GM19023 (cell line): ENCODE results near the gene CSF3R.

Experiments used
- ATAC-seq: cut with Tn5 transposase; IDR thresholded peaks from one replicate; pipeline ENCODE4 v1.9.1; 2021; ENCODE audit warnings: mild to moderate bottlenecking, moderate library complexity; ENCODE audit not compliant: unreplicated experiment

The CSF3R gene

GRCh38 chr1:36482724-36483388, at the start of gene CSF3R:
Gene CSF3R, minus strand, starts transcription at chr1:36482913. Its CDS starts 3,417 bp downstream, at chr1:36479496.
- no peak for ATAC-seq

GRCh38 chr1:36531833-36532232, 49.1 kb upstream of the CSF3R start:
- ATAC-seq: no peak

DNA sequence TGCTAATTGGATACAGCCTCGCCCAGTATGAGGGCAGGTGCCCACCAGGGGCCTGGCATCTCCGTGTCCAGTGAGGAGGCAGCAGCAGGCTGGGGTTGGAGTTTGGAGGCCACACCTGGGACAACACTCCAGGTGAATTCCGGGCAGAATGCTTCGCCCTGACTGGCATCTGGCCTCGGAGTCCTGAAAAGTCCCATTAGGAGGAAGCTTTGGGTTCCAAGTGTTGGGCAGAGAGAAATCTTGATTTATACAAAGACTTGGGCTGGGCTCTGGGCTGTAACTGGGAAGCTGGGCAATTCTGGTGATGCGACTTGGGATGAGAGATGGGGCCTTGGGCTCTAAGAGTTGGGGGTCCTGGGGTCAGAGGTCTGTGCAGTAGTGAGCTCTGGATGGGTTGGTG, 48.1 kb upstream of the CSF3R start:
- ATAC-seq: no peak

DNA sequence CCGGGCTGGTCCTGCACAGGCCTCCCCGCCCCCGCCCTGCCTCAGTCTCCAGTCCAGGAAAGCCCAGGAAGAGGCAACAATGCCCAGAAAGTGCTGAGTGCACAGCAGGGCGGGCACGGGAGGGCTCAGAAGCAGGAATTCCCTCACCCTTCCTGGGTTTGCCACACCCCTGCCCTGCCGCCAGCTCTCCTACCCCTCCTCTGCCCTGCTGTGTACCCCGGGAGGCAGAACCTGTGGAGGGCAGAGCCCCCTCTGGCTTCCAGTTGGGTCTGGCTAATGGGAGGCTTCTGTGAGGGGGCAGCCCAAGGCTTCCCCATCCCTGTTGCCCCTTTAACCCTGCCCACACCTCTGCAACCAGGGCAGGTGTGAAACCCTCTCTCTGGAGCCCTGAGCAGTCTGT, 47.5 kb upstream of the CSF3R start:
- ATAC-seq: no peak

DNA sequence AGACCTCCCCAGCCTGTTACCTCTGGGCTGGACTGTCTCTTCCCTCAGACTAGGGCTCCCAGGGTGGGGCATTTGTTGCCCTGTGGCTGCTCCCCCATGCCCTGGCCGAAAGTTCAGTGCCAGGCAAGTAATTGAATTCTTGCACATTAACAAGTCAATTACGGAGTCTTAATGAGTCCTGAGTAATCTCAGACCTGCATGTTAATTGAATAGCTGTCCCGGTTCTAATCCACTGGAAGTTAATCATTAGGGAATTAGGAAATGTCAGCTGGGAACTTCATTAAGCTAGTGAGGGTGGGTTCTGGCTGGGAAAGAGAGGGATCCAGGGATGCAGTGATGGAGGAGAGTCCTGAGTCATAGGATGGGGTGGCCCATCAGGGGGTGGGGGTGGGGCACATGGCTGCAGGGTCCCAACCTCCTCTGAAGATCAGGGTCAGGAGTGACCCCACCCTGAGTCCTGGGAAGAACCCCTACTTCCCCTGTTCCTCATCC, 47.1 kb upstream of the CSF3R start:
- ATAC-seq: no peak

DNA sequence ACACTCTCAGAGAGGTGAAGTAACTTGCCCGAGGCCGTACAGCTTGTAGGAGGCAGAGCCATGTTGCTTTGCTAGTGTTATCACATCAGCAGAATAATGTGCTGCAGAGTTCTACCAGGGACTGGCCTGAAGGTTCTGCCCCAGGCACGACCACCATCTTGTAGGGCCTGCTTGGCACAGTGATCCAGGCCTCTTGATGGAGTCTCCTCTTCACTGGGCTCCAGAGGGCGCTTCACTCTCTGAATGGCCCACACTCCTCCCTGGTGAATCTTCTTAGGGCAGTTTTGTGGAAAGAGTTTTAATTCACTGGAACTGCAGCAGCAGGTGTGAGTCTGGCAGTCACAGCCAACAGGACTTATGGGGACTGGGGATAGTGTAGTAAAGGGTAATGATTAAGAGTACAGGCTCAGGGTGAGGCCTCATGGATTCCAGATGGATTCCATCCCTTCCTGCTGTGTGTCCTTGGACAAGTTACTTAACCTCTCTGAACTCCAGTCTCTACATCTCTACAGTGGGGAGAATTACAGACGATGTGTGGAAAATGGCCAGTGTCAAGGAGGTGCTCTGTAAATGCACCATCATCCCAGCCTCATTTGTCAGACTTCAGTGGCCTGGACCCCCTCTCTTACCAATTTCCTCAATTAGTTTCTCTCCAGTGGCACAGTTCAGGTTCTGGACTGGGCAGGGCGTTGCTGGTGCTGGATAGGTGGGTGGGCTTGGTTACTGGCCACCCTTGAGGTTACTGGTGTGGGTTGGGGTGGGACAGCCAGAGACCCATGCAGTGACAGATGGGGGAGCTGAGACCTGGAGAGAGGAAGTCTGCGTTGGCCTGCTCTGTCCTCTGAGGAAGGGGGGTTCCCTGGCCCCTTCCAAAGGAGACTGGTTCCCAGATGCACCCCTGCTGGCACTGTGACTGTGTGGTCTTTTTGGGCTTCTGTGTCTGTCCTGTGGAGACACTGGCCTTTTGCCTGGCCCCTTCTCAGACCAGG, 45.9 kb upstream of the CSF3R start:
- no peak for ATAC-seq

DNA sequence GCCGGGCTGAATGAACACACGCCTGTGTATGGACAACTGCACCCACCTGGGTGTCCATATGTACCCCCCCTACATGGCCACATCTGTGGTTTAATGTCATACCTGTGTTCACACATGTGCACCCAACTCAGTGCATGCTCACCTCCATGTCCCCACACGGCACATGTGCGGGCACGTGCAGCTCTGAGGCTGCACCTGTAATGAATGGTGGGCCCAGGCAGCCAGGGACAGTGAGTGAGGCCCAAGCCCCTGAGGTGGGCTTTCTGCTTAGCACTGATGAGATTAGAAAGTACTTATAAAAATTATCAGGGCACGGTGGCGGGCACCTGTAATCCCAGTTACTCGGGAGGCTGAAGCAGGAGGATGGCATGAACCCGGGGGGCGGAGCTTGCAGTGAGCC, 42.5 kb upstream of the CSF3R start:
- ATAC-seq: no peak

DNA sequence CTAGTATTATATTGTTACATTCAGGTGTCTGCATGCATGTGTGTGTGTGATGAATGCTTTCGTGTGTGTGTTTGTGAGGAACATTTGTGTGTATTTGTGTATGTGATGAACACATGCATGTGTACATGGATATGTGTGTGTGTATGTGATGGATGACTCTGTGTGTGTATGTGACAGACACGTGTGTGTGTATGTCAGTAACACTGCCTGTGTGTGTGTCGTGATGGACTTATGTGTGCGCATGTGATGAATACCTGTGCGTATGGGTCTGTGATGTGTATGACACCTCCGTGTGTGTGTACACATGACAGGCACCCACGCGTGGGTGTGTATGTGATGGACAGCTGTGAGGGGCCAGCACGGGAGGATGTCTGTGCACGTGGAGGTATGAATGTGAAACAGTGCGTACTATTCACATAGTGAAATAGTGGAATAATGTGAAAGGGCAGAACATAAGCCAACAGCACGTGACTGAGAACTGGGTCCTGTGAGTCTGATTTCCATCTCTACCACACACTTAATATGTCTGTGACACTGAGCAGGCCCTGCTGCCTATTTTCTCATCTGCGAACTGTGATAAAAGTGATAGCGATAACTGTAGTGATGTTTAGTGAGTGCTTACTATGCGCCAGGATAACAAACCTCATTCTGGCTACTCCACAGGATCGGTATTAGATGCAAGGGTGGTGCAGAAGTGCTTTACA, 41.8 kb upstream of the CSF3R start:
- no peak for ATAC-seq

DNA sequence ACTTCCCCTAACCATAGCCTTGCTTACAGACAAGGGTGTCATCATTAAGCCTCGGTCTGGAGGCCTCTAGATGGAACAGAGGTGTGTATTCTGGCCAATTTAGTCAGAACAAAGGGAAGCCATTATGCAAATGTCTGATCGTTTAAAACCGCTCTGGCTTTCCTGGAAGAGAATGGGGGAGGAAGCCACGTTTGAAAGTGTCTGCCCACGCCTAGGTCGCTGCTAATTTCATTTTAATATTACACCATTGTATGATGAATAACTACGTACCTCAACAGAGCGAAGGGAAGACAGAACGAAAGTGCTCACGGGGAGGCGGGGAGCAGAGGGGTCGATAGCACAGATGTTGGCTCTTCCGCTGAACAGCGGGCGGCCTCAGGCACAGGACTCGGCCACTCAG, 41.1 kb upstream of the CSF3R start:
- ATAC-seq: no peak

- ATAC-seq: no peak
These were observed 40.5 kb upstream of the CSF3R start for GRCh38 chr1:36523230-36523495.

GRCh38 chr1:36522461-36523229, 39.9 kb upstream of the CSF3R start:
- ATAC-seq: no peak

DNA sequence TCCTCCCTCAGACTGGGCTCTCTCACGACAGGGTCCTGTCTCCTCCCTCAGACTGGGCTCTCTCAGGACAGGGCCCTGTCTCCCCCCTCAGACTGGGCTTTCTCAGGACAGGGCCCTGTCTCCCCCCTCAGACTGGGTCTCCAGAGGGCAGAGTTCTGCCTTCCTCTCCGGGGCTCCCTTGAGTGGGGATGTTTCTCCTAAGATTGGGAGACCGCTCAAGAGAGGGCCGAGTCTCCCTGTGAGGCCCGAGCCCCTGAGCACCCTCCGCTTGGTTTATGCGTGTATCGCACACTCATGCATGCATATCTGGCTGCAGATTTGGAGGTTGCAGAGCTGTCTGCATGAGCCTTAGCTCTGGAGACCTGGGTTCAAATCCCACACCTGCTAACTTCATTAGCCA, 39.3 kb upstream of the CSF3R start:
- ATAC-seq: no peak

GRCh38 chr1:36520771-36521420, 38.2 kb upstream of the CSF3R start:
- no peak for ATAC-seq

GRCh38 chr1:36520056-36520455, 37.3 kb upstream of the CSF3R start:
- ATAC-seq: no peak

GRCh38 chr1:36517011-36517771, 34.5 kb upstream of the CSF3R start:
- no peak for ATAC-seq

DNA sequence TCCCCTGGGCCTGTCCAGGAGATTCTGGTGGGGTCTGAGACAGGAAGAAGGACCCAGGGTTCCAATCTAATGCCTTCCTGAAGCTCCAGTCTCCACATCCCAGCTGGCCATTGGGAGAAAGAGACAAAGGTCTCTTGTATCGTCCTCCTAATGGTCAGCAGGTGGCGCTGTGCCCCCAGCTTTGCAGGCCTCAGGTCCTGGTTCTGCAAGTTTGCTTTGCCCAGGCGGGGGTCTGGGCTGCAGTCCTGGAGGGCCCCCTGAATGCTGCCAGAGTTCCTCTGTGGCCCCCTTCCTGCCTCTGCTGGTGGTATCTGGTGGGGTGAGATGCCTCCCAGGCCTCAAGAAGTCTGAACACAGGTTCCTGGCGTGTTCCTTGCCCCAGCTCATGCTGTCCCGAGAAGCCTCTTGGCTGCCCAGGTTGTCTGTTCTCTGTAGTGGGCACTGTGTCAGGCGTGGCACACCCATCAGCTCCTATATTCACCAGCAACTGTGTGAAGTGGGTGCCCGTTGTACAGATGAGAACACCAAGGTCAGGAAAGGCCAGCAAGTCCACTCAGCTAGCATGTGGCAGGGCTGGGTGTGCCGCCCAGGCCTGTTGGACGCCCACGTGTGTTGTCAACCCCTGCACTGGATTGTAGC, 33.8 kb upstream of the CSF3R start:
- ATAC-seq: no peak

- no peak for ATAC-seq
These were observed 32.8 kb upstream of the CSF3R start for GRCh38 chr1:36515315-36516138.

DNA sequence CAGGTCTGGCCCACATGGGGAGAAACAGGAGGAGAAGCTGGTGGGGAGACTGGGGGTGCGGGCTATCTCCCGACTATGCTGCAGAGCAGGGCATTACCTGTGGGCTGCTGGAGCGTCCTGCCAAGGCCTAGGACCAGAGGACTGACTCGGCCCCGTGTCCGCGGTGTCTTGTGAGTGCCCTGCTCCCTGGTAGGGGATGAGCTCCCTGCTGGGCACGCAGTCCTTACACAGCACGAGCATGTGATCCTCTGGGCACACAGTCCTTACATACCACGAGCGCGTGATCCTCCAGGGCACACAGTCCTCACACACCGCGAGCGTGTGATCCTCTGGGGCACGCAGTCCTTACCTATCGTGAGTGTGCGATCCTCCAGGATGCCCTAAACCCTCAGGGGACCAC, 31.8 kb upstream of the CSF3R start:
- no peak for ATAC-seq
